Measurements from ENCODE around the gene TRMT10A. TPM values are rescaled to one million over a fixed set of nuclear protein-coding genes. Genes with fewer than 3 reads are reported as not detected.

TRMT10A gene
- total and polyA plus RNA-seq, 2 experiments from 2014 or later: 5.3 to 6.3 TPM

DNA sequence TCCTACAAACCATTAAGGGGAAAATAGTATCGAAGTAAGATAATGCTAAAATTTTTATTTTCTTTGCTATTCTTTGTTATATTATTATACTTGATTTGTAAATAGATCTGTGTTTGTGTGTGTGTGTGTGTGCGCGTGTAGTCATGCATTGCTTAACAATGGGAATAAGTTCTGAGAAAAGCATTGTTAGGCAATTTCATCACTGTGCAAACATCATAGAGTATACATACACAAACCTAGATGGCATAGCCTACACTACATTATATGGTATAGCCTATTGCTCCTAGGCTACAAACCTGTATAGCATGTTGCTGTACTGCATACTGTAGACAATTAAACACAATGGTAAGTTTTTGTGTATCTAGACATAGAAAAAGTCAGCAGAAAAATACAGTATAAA is 27.9 kb upstream of the TRMT10A start:
- in situ Hi-C loops (cut with MboI): no loop called here
- no peaks in the 10 kb centered on the region for H4K20me1 ChIP-seq (ENCODE audit: insufficient read depth)

DNA sequence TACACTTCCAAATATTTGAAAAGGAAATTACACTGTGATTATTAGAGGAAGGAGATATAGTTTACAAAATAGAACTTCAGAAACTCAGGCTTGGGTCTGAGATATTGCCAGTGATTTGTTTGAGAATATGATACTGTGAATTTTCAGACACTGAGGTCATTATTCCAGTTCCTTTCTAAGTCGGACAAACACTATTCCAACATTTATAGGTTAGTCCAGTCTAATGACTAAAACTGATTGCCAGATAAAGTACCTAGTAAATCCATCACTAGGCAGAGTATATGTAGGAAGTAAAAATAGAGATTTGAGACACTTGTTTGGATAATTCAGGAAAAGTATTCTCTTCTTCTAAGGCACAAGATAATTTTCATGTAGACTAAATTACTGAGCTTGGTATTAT is 24.0 kb upstream of the TRMT10A start:
- no peaks in the 10 kb centered on the region for H3K36me3 ChIP-seq (ENCODE audit: low read depth)
- no peaks in the 10 kb centered on the region for H3K9me2 ChIP-seq (ENCODE audit: insufficient read depth)
- no peak overlapping the region for H3K4me3 ChIP-seq
- H3K27ac ChIP-seq: no peak overlapping the region
- H2AFZ ChIP-seq: no peak overlapping the region
- no peaks in the 10 kb centered on the region for H3F3A ChIP-seq (ENCODE audit: insufficient read depth)
- 32 to 41% methylated on average over 1 of the region's 1 CpG for WGBS, 2 experiments (ENCODE audit: low coverage in 1 of 2, low lambda C conversion rate in 2 of 2, missing lambda C conversion rate in 2 of 2)
- no peaks in the 10 kb centered on the region for H3K9me3 ChIP-seq (ENCODE audit: low read depth)
- no peaks in the 10 kb centered on the region for H4K20me1 ChIP-seq (ENCODE audit: insufficient read depth)
- H3K9ac ChIP-seq: no peak overlapping the region
- H3K27me3 ChIP-seq (replicated peaks; ENCODE audit: insufficient read depth): no peaks in the 10 kb centered on the region
- in situ Hi-C loops (cut with MboI): no loop called here
- DNase-seq: no peak
- H3K4me2 ChIP-seq (ENCODE audit: unreplicated experiment): no peak overlapping the region
- H3K79me2 ChIP-seq (ENCODE audit: insufficient read depth): no peaks in the 10 kb centered on the region
- H3K4me1 ChIP-seq (ENCODE audit: insufficient read depth): no peaks in the 10 kb centered on the region
- TF ChIP-seq EZH2 (IDR thresholded peaks at IDR 0.05; ENCODE audit: insufficient read depth, poor library complexity, severe bottlenecking) (no peak), EZH2phosphoT487 (IDR thresholded peaks at IDR 0.05; ENCODE audit: insufficient read depth, low read depth) (no peak)

More for the DNA sequence above, 27.9 kb upstream of the TRMT10A start:
- Histone ChIP-seq H3K27ac (no peak overlapping the region), H3K9ac (no peak overlapping the region), H3K4me1 (ENCODE audit: insufficient read depth) (no peaks in the 10 kb centered on the region), H2AFZ (no peak overlapping the region), H3F3A (ENCODE audit: insufficient read depth) (no peaks in the 10 kb centered on the region), H3K79me2 (ENCODE audit: insufficient read depth) (no peaks in the 10 kb centered on the region), H3K27me3 (replicated peaks; ENCODE audit: insufficient read depth) (no peaks in the 10 kb centered on the region), H3K4me3 (no peak overlapping the region), H3K9me2 (ENCODE audit: insufficient read depth) (no peaks in the 10 kb centered on the region), H3K36me3 (ENCODE audit: low read depth) (no peaks in the 10 kb centered on the region), H3K9me3 (ENCODE audit: low read depth) (no peaks in the 10 kb centered on the region), H3K4me2 (ENCODE audit: unreplicated experiment) (no peak overlapping the region)
- no peak for DNase-seq
- 69 to 72% methylated on average over 3 of the region's 3 CpGs for WGBS, 2 experiments (ENCODE audit: low coverage in 1 of 2, low lambda C conversion rate in 2 of 2, missing lambda C conversion rate in 2 of 2)
- TF ChIP-seq EZH2 (IDR thresholded peaks at IDR 0.05; ENCODE audit: insufficient read depth, poor library complexity, severe bottlenecking): no peak
- no peak for TF ChIP-seq EZH2phosphoT487 (IDR thresholded peaks at IDR 0.05; ENCODE audit: insufficient read depth, low read depth)

DNA sequence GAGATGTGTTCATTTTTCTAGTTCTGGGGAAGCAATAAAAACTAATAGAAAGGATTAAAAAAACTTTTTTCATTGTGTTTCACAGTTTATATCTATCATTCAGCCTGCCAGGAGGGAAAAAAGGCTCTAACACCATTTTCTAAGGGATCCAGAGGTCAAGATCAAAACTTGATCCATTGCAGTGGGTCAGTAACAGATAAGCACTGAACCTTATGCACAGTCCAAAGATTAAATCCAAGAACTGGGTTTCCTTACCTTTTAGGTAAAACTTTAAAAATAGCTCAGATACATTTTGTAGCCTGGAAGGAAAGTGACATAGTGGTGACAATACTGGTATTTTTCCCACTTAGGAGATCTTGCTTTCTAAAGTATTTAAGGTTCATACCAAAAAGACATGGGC is 23.5 kb upstream of the TRMT10A start:
- Histone ChIP-seq H3K9me3 (ENCODE audit: low read depth) (no peaks in the 10 kb centered on the region), H3K36me3 (ENCODE audit: low read depth) (no peaks in the 10 kb centered on the region), H2AFZ (no peak overlapping the region), H3K4me1 (ENCODE audit: insufficient read depth) (no peaks in the 10 kb centered on the region), H3K9me2 (ENCODE audit: insufficient read depth) (no peaks in the 10 kb centered on the region), H3K4me3 (no peak overlapping the region), H4K20me1 (ENCODE audit: insufficient read depth) (no peaks in the 10 kb centered on the region), H3K27ac (no peak overlapping the region), H3K4me2 (ENCODE audit: unreplicated experiment) (no peak overlapping the region), H3K9ac (no peak overlapping the region), H3K79me2 (ENCODE audit: insufficient read depth) (no peaks in the 10 kb centered on the region), H3K27me3 (replicated peaks; ENCODE audit: insufficient read depth) (no peaks in the 10 kb centered on the region), H3F3A (ENCODE audit: insufficient read depth) (no peaks in the 10 kb centered on the region)
- DNase-seq: no peak
- TF ChIP-seq EZH2phosphoT487 (IDR thresholded peaks at IDR 0.05; ENCODE audit: insufficient read depth, low read depth): no peak
- no peak for TF ChIP-seq EZH2 (IDR thresholded peaks at IDR 0.05; ENCODE audit: insufficient read depth, poor library complexity, severe bottlenecking)
- in situ Hi-C loops (cut with MboI): no loop called here

DNA sequence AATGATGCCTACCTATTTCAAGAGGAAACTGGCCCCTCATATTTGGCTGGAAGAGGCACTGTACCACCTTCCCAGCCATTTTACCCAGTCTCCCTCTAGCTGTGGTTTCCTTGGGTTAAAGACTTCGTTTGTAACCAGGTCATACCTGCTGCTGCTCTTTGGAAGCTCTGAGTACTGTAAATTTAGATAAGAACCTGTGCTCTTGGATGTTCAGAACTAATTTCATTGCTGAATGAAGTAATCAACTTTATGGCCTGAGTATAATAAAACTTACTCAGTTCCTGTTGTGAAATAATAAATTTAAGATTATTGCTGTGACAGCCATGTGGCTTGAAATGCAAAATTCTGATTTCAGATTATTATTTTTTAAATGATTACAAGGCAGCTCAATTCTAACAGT is 23.0 kb upstream of the TRMT10A start:
- Histone ChIP-seq H3K27me3 (replicated peaks; ENCODE audit: insufficient read depth) (no peaks in the 10 kb centered on the region), H3K4me3 (no peak overlapping the region), H3F3A (ENCODE audit: insufficient read depth) (no peaks in the 10 kb centered on the region), H3K79me2 (ENCODE audit: insufficient read depth) (no peaks in the 10 kb centered on the region), H3K36me3 (ENCODE audit: low read depth) (no peaks in the 10 kb centered on the region), H3K4me1 (ENCODE audit: insufficient read depth) (no peaks in the 10 kb centered on the region), H3K9me3 (ENCODE audit: low read depth) (no peaks in the 10 kb centered on the region), H3K9ac (no peak overlapping the region), H3K9me2 (ENCODE audit: insufficient read depth) (no peaks in the 10 kb centered on the region), H4K20me1 (ENCODE audit: insufficient read depth) (no peaks in the 10 kb centered on the region), H3K4me2 (ENCODE audit: unreplicated experiment) (no peak overlapping the region), H2AFZ (no peak overlapping the region), H3K27ac (no peak overlapping the region)
- 0% methylated on average over 1 of the region's 1 CpG for WGBS, 2 experiments (ENCODE audit: low coverage in 1 of 2, low lambda C conversion rate in 2 of 2, missing lambda C conversion rate in 2 of 2)
- DNase-seq: no peak
- no peak for TF ChIP-seq EZH2 (IDR thresholded peaks at IDR 0.05; ENCODE audit: insufficient read depth, poor library complexity, severe bottlenecking)
- no peak for TF ChIP-seq EZH2phosphoT487 (IDR thresholded peaks at IDR 0.05; ENCODE audit: insufficient read depth, low read depth)
- in situ Hi-C loops (cut with MboI): no loop called here

DNA sequence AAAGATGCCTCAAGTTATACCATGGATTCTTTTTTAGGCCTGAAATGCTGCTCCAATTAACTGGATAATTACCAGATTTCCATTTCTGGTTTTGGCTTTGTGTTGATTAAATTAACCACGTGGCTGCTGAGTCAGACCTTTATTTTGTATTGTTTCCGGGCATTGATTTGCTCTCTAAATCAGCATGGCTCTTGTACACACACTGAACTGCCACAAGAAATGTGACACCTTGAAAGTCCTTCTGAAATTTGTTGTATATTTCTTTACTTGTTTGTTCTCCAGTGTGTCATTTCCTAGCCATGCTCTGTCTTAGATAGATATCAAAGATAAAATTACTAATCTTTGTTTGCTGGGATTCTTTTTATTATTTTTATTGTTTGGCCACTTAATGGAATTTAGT is 22.5 kb upstream of the TRMT10A start:
- no peaks in the 10 kb centered on the region for H3K79me2 ChIP-seq (ENCODE audit: insufficient read depth)
- DNase-seq: no peak
- no peak overlapping the region for H3K9ac ChIP-seq
- H3K4me2 ChIP-seq (ENCODE audit: unreplicated experiment): no peak overlapping the region
- H3K9me2 ChIP-seq (ENCODE audit: insufficient read depth): no peaks in the 10 kb centered on the region
- H4K20me1 ChIP-seq (ENCODE audit: insufficient read depth): no peaks in the 10 kb centered on the region
- no peaks in the 10 kb centered on the region for H3K9me3 ChIP-seq (ENCODE audit: low read depth)
- TF ChIP-seq EZH2 (IDR thresholded peaks at IDR 0.05; ENCODE audit: insufficient read depth, poor library complexity, severe bottlenecking): no peak
- no peak for TF ChIP-seq EZH2phosphoT487 (IDR thresholded peaks at IDR 0.05; ENCODE audit: insufficient read depth, low read depth)
- no peak overlapping the region for H2AFZ ChIP-seq
- H3K36me3 ChIP-seq (ENCODE audit: low read depth): no peaks in the 10 kb centered on the region
- H3K27ac ChIP-seq: no peak overlapping the region
- WGBS, 2 experiments (ENCODE audit: low coverage in 1 of 2, low lambda C conversion rate in 2 of 2, missing lambda C conversion rate in 2 of 2): 2 to 8% methylated on average over 2 of the region's 2 CpGs
- no peaks in the 10 kb centered on the region for H3F3A ChIP-seq (ENCODE audit: insufficient read depth)
- H3K4me3 ChIP-seq: no peak overlapping the region
- in situ Hi-C loops (cut with MboI): no loop called here
- no peaks in the 10 kb centered on the region for H3K4me1 ChIP-seq (ENCODE audit: insufficient read depth)
- no peaks in the 10 kb centered on the region for H3K27me3 ChIP-seq (replicated peaks; ENCODE audit: insufficient read depth)

Measured in GM23248 (cell line).